Keratinocyte (primary cell): ENCODE measurements around the gene PPP1R26.

Experiments
- CTCF ChIP-seq, 3 experiments: IDR thresholded peaks in 1 of 3; conservative IDR thresholded peaks in 1 of 3; optimal IDR thresholded peaks in 1 of 3; 2 replicates in 2 of 3; 3 replicates in 1 of 3; pipeline versions ENCODE3 to v1.5.1; 2011; ENCODE audit warnings: low read length in 3 of 3, mild to moderate bottlenecking in 3 of 3, moderate library complexity in 2 of 3, control low read depth in 1 of 3, inconsistent platforms in 1 of 3; ENCODE audit not compliant: insufficient read depth in 2 of 3; ENCODE audit errors: extremely low read depth in 1 of 3
- EZH2 ChIP-seq: IDR thresholded peaks from one replicate; pipeline ENCODE4 v1.6.1; 2012; ENCODE audit warnings: inconsistent platforms, mild to moderate bottlenecking, low read length, moderate library complexity

DNA sequence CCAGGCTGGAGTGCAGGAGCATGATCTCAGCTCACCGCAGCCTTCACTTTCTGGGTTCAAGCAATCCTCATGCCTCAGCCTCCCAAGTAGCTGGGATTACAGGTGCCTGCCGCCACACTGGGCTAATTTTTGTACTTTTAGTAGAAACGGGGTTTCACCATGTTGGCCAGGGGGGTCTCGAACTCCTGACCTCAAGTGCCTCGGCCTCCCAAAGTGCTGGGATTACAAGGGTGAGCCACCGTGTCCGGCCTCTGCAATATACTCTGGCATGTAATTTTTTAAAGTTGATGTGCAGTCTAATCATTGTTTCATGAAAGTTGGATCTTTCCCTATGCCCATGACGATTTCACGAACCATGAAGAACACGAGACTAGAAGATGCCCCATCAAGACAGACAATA is 28.6 kb upstream of the PPP1R26 start:
- TF ChIP-seq CTCF (optimal IDR thresholded peaks at IDR 0.05 in 1 of 3, IDR thresholded peaks at IDR 0.05 in 1 of 3, conservative IDR thresholded peaks at IDR 0.05 in 1 of 3; ENCODE audit: extremely low read depth in 1 of 3, insufficient read depth in 2 of 3, low read length in 3 of 3) = no peak
- no peak for TF ChIP-seq EZH2
